Measurements from ENCODE around the gene BTBD8. TPM values are rescaled to one million over a fixed set of nuclear protein-coding genes. Genes with fewer than 3 reads are reported as not detected.

The BTBD8 gene
- total and polyA plus RNA-seq, 9 of the 15 experiments (the other 6 are each of a cell fraction or from before 2014, with no cell fraction given): 0.46 to 2.3 (median 1.2) TPM

DNA sequence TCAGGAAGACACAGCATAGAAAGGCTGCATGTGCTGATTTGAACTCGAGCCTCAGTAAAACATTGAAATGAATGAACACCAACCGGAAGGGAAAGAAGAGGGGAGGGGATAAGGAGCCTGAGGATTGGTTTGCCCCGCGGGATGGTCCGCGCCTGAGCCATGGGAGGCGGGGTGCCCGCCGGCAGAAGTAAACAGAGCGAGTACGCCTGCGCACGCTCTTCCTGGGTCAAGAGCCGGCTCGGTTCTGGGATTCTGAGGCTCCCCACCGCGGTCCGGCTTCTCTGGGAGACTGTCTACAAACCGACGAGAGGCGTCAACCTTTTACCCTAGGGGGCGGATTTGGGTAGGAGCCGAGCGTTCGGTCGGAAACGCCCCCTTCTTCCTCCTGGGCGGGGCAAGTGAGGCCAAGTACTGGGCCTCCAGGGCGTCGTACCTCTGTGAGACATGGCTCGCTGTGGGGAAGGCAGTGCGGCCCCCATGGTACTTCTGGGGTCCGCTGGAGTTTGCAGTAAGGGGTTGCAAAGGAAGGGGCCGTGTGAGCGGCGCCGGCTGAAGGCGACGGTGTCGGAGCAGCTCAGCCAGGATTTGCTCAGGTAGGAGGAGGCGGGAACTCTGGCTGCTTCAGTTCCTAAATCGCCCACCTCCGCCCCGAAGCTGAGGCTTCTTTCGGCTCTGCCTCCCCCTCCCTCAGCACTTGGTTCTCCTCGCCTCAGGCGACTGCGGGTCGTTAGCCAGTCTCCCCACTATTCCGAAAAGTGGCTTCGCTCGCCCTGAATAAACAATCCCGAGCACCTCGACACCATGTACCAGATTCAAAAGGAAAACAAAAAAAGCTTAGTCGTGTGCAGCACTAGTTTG, at the start of gene BTBD8 (continued):
- TF ChIP-seq KAT7 (CRISPR knock-in tag; IDR thresholded peaks at IDR 0.05; ENCODE audit: borderline replicate concordance) (no peak), TCF7 (IDR thresholded peaks at IDR 0.05; ENCODE audit: borderline replicate concordance) (no peak), RBM15 (IDR thresholded peaks at IDR 0.05; ENCODE audit: insufficient read depth, low read length) (no peak), TRIM24 (IDR thresholded peaks at IDR 0.05) (no peak), TBP (optimal IDR thresholded peaks at IDR 0.05; ENCODE audit: low read depth, low read length) (peak; percentile 7), ZNF311 (CRISPR knock-in tag; IDR thresholded peaks at IDR 0.05) (no peak), CBFA2T2 (conservative IDR thresholded peaks at IDR 0.05) (no peak), ZNF175 (CRISPR knock-in tag; IDR thresholded peaks at IDR 0.05; ENCODE audit: low read depth) (no peak), KDM4B (IDR thresholded peaks at IDR 0.05; ENCODE audit: borderline replicate concordance in 2 of 2, low read depth in 1 of 2) (no peak), HDAC2 (IDR thresholded peaks at IDR 0.05) (0 out of 2 replicates have a peak, but pooled peaks have one; percentile 27), FOXP1 (CRISPR knock-in tag; IDR thresholded peaks at IDR 0.05) (no peak), ZNF780A (CRISPR knock-in tag; IDR thresholded peaks at IDR 0.05) (no peak)
- TF ChIP-seq, protein P1, sequence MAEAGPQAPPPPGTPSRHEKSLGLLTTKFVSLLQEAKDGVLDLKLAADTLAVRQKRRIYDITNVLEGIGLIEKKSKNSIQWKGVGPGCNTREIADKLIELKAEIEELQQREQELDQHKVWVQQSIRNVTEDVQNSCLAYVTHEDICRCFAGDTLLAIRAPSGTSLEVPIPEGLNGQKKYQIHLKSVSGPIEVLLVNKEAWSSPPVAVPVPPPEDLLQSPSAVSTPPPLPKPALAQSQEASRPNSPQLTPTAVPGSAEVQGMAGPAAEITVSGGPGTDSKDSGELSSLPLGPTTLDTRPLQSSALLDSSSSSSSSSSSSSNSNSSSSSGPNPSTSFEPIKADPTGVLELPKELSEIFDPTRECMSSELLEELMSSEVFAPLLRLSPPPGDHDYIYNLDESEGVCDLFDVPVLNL (CRISPR knock-in tag; IDR thresholded peaks at IDR 0.05; ENCODE audit: low read depth): no peak
- TF ChIP-seq, protein P2, sequence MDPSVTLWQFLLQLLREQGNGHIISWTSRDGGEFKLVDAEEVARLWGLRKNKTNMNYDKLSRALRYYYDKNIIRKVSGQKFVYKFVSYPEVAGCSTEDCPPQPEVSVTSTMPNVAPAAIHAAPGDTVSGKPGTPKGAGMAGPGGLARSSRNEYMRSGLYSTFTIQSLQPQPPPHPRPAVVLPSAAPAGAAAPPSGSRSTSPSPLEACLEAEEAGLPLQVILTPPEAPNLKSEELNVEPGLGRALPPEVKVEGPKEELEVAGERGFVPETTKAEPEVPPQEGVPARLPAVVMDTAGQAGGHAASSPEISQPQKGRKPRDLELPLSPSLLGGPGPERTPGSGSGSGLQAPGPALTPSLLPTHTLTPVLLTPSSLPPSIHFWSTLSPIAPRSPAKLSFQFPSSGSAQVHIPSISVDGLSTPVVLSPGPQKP (CRISPR knock-in tag; IDR thresholded peaks at IDR 0.05): no peak
- TF ChIP-seq, protein P3, sequence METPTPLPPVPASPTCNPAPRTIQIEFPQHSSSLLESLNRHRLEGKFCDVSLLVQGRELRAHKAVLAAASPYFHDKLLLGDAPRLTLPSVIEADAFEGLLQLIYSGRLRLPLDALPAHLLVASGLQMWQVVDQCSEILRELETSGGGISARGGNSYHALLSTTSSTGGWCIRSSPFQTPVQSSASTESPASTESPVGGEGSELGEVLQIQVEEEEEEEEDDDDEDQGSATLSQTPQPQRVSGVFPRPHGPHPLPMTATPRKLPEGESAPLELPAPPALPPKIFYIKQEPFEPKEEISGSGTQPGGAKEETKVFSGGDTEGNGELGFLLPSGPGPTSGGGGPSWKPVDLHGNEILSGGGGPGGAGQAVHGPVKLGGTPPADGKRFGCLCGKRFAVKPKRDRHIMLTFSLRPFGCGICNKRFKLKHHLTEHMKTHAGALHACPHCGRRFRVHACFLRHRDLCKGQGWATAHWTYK (CRISPR knock-in tag; IDR thresholded peaks at IDR 0.05): peak; percentile 35; the same call in 1 of the 2 replicates
- TF ChIP-seq, protein P4, sequence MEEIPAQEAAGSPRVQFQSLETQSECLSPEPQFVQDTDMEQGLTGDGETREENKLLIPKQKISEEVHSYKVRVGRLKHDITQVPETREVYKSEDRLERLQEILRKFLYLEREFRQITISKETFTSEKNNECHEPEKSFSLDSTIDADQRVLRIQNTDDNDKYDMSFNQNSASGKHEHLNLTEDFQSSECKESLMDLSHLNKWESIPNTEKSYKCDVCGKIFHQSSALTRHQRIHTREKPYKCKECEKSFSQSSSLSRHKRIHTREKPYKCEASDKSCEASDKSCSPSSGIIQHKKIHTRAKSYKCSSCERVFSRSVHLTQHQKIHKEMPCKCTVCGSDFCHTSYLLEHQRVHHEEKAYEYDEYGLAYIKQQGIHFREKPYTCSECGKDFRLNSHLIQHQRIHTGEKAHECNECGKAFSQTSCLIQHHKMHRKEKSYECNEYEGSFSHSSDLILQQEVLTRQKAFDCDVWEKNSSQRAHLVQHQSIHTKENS (CRISPR knock-in tag; IDR thresholded peaks at IDR 0.05): no peak
- TF ChIP-seq, protein P5, sequence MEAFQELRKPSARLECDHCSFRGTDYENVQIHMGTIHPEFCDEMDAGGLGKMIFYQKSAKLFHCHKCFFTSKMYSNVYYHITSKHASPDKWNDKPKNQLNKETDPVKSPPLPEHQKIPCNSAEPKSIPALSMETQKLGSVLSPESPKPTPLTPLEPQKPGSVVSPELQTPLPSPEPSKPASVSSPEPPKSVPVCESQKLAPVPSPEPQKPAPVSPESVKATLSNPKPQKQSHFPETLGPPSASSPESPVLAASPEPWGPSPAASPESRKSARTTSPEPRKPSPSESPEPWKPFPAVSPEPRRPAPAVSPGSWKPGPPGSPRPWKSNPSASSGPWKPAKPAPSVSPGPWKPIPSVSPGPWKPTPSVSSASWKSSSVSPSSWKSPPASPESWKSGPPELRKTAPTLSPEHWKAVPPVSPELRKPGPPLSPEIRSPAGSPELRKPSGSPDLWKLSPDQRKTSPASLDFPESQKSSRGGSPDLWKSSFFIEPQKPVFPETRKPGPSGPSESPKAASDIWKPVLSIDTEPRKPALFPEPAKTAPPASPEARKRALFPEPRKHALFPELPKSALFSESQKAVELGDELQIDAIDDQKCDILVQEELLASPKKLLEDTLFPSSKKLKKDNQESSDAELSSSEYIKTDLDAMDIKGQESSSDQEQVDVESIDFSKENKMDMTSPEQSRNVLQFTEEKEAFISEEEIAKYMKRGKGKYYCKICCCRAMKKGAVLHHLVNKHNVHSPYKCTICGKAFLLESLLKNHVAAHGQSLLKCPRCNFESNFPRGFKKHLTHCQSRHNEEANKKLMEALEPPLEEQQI (IDR thresholded peaks at IDR 0.05): no peak
- TF ChIP-seq, protein P6, sequence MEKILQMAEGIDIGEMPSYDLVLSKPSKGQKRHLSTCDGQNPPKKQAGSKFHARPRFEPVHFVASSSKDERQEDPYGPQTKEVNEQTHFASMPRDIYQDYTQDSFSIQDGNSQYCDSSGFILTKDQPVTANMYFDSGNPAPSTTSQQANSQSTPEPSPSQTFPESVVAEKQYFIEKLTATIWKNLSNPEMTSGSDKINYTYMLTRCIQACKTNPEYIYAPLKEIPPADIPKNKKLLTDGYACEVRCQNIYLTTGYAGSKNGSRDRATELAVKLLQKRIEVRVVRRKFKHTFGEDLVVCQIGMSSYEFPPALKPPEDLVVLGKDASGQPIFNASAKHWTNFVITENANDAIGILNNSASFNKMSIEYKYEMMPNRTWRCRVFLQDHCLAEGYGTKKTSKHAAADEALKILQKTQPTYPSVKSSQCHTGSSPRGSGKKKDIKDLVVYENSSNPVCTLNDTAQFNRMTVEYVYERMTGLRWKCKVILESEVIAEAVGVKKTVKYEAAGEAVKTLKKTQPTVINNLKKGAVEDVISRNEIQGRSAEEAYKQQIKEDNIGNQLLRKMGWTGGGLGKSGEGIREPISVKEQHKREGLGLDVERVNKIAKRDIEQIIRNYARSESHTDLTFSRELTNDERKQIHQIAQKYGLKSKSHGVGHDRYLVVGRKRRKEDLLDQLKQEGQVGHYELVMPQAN (IDR thresholded peaks at IDR 0.05; ENCODE audit: borderline replicate concordance): peak; percentile 26; the same call in 1 of the 2 replicates

Data from K562 (cell line).